ENCODE data around the gene ARMH1.

ARMH1 gene

DNA sequence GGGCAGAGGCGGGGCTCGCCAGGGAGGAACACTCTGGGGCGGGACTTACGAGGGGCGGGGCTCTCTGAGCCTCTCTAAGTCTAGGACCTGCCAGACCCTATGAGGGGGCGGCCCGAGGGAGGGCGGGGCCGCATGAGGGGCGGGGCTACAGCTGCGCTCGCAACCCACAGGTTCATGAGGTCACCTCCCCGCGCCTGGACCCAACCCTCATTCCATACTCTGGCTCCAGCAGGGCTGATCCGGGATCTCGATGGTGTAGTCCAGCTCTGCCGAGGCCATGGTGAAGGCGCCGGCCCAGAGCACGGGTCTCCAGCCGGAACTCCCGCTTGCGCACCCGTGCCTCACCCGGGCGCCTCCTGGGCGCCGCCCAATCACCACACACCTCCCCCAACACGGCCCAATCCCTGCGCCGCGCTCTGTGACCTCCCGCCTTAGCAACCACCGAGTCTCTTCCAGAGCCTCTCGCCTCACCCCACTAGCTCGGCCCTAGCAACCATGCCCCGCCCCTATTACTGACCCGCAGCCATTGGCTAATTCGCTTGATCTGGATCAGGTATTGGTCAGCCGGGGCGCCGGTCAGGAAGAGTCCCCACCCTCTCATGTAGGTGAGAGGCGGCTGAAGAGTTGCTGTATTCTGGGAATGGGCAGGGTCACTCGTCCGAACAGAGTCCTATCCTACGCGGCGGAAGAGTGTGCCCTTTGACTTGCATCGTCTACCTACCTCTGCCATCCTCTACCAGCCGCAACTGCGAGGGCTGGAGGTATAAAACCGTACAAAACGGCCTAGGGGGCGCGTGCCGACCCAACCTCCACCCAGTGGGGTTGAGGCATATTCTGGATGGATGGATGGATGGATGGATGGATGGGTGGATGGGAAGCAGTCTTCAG is at the start of gene ARMH1, which contains the start of gene TMEM53:
Gene ARMH1, plus strand, starts transcription at position 602 of the 888 bp plus-strand sequence. CDS start 14,984 bp downstream, outside the sequence.
Gene TMEM53, minus strand, starts transcription at position 369 of the 888 bp plus-strand sequence. Its CDS starts 90 bp downstream, at position 279.
- peak; percentile 100 for DNase-seq (ENCODE audit: low spot score)

DNA sequence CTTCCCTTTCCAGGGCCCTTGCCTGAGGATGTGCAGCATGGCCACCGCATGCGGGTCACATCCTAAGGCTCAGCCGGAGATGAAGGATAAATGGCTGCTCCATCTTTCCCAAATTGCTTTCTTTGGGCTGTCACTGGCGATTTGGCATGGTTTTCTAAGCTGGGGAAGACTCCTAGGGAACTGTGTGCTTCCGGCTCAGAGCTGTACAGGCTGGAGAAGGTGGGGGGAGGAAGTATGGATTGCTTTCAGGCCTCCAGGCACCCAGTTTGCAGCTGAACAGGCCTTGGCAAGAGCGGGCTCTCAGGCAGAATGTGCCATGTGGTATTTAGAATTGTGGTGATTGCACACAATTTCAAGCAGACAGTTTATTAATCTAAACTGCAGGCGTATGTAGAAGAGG is 49.2 kb upstream of the ARMH1 start:
- peak; percentile 72 for DNase-seq (ENCODE audit: low spot score)

DNA sequence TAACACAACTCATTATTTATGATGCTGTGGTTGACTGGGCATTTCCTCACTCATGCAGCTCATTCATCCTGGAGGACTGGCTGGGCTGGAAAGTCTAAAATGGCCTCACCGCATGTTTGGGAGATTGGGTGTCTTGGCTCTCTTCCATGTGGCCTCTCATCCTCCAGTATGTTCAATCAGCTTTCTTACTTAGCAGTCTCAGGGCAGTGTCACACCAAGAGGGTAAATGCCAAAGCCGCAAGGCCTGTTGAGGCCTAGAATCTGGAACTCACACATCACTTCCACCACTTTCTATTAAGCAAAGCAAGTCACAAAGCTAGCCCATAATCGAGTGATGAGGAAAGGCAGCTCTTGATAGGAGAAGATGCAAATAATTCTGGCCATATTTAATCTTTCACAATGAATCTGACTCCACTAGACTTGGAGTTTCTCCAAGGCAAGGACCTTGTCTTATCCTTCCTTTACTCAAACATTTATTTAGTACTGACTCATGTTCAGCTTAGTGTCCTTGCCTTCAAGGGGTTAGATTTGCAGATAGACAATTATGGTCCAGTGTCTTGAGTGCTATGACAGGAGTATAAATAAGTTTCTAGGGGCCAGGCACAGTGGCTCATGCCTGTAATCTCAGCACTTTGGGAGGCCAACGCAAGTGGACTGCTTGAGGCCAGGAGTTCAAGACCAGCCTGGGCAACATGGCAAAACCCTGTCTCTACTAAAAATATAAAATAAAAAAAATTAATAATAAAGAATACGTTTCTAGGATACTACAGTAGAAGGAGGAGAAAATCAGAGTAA is 45.4 kb upstream of the ARMH1 start:
- no peak for DNase-seq (ENCODE audit: low spot score)

DNA sequence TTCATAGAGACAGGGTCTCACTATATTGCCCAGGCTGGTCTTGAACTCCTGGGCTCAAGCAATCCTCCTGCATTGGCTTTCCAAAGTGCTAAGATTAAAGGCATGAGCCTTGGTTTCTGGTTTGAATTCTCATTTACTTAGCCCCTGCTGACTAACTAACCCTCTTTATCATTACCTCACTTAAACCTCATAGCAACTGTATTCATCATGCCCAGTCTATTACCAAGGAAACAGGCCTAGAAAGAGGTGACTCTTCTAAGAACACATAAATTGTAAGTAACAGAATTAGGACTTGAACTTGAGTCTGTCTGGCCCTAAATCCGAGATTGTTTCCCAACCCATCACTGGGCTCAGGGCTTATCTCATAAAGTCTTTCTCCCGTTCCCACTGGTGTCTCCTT is 44.4 kb upstream of the ARMH1 start:
- no peak for DNase-seq (ENCODE audit: low spot score)

DNA sequence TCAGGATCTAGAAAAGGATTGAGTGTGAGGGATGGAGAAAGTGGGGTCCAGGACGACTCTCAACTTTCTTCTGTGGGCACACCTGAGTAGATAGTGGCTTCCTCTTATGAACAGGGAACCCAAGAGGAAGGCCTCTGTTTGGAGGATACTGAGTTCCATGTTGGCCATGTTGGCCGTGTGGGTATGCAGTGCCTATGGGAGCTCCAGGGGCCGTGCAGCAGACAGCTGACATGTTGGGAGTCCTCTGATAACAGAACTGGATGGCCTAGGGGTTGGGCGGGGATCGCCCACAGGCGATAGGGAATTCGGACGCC is 43.2 kb upstream of the ARMH1 start:
- DNase-seq (ENCODE audit: low spot score), result no peak

DNA sequence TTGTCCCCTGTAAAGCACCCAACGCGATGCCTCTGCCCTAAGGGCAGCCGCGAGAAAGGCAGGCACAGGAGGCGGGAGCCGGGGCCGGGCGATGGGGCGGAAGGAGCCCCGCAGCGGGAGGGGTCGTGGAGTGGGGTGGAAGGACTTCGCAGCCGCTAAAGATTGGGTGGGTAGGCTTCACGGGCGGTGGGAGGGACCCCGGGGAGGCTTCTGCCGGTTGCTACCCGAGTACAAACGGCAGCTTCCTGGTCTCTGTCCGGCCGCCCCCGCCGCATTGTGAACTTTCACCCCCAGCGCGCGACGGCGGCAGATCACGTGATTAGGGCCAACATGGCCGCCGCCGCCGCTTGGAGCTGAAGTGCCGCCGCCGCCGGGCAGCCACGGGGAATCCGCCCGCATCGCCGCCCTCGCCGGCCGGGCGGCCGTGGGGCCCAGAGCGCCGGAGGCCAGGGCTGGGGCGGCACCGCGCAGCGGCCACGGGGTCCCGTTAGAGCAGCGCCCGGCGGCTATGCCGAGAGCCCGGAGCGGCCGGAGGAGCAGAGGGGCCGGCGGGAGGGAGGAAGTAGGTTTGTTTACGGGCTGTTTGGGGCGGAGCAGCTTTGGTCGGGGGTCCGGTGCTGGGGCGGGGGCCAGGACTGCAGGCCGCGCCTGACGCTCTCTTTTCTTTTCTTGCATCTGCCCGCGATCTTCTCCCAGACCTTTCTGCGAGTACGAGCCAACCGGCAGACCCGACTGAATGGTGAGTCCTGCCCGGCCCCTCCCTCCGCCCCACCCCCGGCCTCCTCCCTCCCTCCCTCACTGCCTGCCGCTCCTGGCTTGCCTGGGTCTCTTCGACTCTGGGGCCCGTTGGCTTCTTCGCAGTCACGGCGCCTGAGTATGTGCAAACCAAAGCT is 42.6 kb upstream of the ARMH1 start:
- DNase-seq (ENCODE audit: low spot score), result peak; percentile 86

DNA sequence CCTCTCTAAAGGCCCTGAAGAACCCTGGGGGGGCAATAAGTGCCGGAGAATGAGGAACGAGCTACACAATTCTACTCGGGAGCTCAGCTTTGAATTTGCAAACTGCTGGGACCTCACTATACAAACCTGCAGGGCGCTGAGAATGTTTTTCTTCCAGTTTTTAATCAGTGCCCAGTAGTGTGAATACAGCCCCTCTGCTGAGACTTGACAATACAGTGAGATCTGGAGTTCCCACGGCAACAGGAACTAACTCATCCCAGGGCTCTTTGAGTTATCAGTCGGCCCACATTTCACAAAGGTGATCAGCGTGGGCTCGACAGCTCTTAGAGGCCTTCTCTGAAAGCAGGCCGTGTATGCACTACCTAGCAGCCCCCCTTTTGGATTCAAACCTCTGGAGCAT is 41.9 kb upstream of the ARMH1 start:
- DNase-seq (ENCODE audit: low spot score), result no peak

DNA sequence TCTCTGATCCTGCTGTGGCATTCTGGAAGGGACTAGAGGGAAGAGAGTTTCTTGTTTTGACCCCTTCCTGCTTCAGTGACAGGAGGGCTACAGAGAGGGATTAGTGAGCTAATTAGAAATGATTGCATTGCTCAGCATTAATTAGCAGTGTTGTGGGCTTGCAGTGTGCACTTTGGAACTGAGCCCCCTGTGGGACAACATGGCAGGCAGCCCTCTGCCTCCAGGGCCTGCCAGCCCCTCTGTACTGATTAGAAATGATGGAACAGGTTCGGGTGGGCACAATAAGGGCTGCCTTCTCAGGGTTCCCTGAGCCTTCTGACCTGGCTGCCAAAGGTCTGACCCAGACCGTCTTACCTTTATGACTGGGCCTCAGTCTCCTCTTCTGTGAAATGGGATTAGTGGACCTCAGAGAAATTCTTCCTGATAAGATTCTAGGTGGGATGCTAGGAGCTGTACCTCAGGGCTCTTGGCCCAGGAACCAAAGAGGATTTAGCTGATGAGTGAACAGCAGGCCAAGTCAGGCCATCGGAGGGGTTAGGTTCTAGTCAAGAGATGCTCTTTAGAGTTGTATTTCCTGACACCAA is 39.8 kb upstream of the ARMH1 start:
- no peak for DNase-seq (ENCODE audit: low spot score)

DNA sequence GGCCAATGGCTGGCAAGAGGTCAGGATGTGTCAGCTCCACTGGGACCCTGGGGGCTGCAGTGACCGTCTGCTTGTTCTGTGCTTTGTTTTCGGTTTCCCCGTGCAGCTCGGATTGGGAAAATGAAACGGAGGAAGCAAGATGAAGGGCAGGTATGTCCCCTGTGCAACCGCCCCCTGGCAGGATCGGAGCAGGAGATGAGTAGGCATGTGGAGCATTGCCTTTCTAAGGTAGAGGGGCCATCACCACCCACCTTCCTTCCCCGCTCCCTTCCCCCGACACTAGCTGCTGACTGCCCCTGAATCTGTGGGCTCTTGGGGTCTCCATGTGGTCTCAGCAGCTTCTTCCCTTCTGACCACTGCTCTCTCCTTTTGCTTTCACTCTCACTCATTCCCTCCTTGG is 39.1 kb upstream of the ARMH1 start:
- DNase-seq (ENCODE audit: low spot score), result no peak

DNA sequence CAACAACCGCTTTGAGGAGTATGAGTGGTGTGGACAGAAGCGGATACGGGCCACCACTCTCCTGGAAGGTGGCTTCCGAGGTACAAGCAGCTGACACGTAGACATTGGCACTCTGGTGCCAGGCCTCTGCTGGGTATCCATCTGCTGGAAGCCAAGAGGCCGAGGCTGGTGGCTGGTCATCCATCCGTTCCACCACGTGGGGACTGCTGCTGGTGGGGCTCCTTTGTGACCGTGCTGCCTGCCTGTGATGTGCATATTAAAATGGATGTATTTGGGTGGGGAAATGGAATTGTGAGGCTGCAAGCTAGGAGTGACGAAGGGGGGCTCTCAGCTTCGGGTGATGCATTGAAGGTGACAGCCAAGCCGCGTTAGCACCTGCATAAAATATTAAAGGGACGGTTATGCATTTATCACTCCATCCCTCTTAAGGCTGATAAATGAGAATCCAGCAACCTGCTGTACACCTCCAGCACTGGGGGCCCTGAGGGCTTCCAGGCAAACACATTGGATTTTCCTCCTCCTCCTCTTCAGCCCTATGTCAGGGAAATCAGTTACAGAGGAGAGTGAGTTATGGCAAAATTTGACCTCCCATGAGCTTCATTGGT is 38.3 kb upstream of the ARMH1 start:
- no peak for DNase-seq (ENCODE audit: low spot score)

DNA sequence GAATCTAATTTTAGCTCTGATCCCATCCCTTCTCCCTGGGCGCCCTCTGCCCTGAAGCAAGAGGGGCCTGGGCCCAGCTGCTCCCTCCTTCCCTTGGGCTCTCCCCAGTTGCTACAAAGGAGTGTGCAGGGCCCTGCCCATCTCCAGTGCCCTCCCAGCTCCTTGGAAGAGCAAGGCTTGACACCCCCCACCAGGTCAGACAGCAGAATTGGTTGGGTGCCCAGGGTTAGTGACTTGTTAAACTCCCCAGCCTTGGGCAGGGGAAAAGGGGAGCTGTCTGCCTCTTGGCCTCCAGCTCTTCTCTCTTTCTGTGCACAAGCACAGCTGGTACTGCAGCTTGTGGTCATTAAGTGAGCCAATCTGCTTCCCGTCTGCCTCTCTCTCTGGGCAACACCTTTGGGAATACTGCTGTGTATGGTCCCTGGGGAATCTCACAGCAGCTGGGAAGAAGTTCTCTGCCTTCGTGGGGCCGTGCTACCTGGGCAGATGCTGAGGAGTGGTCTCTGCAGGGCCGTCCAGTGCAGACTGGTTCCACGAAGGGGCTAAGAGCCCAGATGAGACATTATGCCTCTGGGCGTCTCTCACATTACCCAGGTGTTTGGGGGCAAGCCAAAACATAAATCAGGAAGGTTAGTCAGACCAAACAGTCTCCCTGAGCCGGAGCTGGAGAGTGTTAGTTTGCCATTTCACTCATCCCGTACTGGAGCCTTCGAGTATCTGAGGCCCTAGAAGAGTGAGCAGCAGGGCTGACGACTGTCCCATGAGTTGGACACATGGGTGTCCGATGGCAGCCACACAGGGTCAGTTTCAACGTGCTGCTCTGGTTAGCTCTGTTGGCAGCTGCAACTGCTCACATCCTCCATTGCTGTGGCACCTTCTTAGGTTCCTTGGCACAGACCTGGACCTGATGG is 37.6 kb upstream of the ARMH1 start:
- DNase-seq (ENCODE audit: low spot score), result no peak

DNA sequence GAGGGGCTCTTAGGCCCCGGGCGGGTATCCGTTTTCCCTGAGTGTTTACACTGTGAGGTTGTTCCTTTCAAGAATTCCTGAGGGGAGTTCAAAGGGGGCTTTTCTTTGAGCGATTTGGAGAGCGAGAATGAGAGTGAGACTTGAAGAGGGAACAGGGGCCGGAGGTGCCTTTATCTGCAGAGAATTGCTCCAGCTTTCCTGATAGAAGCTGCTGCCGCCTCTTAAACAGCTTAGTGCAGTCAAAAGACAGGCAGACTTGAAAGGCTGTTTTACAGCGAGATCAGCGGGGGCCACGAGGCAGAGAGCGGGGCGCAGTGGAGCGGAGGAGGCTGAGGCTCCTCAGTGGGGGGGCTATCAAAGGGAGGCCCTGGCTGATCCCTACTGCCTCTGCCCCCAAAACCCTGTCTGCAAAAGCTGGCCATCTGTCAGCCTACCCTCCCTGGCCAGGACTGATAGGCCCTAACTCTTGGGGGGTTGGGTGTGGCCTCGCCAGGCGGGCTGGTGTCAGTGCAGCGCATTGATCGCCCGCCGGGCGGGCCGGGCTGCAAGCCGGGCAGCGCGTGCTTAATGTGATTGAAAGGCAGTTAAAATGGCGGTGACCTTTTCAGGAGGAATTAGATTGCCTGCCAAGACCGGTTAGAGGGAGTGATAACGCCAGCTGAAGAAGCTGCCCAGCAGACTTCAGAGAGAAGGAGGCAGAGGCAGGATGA is 36.7 kb upstream of the ARMH1 start:
- no peak for DNase-seq (ENCODE audit: low spot score)

DNA sequence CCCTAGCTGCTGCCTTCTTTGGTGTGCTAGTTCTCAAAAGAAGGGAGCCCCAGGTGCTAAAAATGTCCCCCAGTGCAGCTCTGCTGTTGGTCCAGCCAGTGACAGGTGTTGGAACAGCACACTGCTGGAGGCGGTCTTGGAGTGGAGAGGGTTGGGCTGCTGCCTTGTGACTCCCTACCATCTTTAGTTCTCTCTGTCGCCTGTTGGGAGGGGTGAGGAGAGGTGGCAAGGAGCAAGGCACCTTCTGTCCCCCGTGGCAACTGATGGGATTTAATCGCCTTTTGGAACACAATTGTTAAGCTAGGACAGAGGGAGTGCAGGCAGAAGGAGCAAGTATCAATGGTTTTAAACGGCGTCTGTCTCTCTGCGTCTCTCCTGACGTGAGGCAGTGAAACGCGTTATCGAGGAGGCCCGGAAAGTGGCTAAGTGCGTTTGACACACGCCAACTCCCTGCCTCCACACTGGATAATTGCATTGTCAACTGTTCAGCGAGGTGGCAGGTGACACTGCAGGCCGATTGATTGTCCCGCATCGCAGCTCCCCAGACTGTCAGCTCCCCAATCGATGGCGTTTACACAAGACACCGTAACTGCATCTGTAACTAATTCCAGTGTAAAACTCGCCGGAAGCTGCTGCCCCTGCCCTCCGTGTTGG is 34.2 kb upstream of the ARMH1 start:
- no peak for DNase-seq (ENCODE audit: low spot score)

DNA sequence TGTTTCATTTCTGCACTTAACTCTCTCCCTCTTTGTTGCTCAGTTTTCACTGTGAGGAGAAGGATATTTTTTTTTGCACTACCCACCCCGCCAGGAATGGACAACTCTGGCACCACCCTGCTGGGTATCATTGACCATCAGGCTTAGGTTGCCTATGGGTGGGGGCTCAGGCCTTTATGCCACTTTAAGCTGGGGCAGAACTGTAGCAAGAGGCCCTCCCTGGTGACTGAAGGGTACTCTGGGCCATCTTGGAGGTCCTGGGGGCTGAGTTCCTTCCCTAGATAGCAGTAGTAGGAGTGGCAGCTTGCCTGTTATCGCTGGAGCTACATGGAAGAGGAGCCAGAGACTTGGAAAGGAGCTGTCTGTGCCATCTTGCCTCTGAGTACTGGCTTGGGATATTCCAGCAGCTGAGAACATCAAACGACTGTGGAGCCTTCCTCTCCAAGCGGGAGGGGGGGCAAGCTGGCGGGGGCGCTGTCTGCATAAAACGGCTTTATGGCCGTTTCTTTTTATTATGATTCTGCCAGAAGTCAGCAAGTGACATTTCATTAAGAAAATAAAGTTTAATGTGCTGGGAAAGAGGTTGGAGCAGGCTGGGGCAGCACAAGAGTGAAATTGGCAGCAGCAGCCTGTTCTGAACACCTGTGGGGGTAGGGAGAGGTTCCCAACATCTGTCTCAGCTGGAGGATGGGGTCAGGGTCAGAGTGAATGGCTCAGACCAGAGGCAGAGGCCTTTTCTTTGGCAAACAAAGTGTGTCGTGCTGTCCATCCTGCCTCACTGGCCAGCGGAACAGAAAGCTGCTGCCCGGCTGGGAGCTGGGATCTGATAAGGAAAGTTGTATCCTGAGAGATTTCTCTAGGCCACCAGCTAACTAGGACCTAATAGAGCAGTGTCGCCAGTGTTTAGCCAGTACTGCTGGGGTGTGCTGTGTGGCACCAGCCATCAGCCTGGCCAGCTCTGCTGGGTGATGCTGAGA is 33.1 kb upstream of the ARMH1 start:
- DNase-seq (ENCODE audit: low spot score), result no peak

DNA sequence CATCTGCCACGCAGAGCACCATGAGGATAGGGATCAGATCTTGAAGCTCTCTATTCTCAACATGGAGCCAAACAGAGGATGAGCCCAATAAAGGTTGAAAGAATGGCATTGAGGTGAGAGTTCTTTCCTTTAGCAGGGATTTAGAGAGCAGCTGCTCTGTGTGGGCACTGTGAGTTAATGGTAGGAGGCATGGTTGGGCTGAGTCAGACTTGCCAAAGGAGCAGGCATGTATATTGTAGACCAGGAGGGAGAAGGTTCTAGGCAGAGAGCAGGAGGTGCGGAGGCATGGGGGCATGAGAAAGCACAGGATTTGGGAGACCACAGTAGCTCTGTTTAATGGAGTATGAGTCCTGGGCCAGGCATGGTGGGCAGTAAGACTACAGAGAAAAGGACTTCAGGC is 32.3 kb upstream of the ARMH1 start:
- peak; percentile 50 for DNase-seq (ENCODE audit: low spot score)

DNA sequence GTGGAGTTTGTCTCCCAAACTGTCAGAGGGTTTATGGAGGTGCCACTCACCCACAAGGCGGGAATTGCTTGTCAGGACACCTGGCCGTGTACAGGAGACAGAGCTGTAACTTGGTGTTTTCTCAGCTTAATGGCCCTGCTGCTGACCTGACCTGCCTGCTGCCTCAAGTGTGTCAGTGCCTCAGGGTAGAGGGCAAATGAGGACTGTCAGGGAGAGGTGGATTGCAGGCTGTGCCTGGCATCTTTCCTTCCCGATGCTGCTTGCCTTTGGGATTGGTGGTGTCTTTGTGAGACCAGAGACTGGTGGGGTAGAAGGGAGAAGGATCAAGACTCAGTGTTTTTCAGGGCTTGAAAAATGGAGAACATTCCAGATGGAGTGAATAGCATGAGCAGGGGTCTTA is 31.6 kb upstream of the ARMH1 start:
- no peak for DNase-seq (ENCODE audit: low spot score)

DNA sequence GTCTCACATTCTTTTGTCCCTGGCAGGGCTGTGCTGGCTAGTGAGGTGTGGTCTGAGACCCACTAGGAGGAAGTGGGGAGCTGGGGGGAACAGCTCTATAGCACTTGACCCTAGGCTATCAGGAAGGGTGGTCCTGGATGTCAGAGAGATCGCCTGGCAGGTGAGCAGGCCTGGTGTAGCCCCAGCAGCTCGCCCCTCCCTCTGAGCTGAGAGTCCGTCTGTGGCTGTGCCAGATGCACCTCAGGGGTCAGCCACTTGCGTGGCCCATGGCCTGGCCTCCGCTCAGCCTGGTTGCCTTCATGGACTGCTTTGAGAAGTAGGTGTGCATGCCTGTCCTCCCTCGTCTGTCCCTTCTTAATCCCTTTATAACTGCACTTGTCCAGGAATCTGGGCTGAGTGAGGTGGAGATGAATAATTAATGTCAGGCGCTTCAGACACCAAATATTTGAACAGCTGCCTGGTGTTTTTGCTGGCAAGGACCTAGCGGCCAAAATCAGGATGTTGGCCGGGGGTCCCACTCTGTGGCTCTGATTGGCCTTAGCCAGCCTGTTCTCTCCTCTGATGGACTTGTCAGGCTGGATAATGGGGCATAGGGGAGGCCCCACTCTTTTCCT is 30.7 kb upstream of the ARMH1 start:
- DNase-seq (ENCODE audit: low spot score), result no peak

Measured in Ammon's horn (tissue), 1 donor.